K562 (cell line): Measurements from ENCODE around the gene ZNF672. TPM values are rescaled to one million over a fixed set of nuclear protein-coding genes. Genes with fewer than 3 reads are reported as not detected.

ENCODE experiments used
- ARHGAP35 ChIP-seq: fragments of 450-650 bp; IDR thresholded peaks from 2 replicates; pipeline ENCODE4 v1.6.1; 2018; ENCODE audit not compliant: partially characterized antibody
- ARID2 ChIP-seq: fragments of 450-650 bp; IDR thresholded peaks from 2 replicates; pipeline ENCODE4 v1.6.1; 2017; ENCODE audit warnings: antibody characterized with exemption, mild to moderate bottlenecking
- CEBPG ChIP-seq, 3 experiments: fragments of 200-800 bp in 1 of 3; sonication (Bioruptor generic) in 1 of 3; sonication (generic) in 1 of 3; formaldehyde crosslinking in 1 of 3; IDR thresholded peaks in 2 of 3; conservative IDR thresholded peaks in 1 of 3; 2 replicates each; pipeline versions ENCODE4 v1.6.1 to v1.8.0; 2016 to 2022; ENCODE audit warnings: missing compliant biosample characterization in 2 of 3, missing genetic modification characterization in 2 of 3, mild to moderate bottlenecking in 1 of 3, missing genetic modification reagents in 1 of 3
- CLOCK ChIP-seq: fragments of 250-450 bp; sonication (Bioruptor Pico); IDR thresholded peaks from 2 replicates; pipeline ENCODE4 v1.4.0; 2020; ENCODE audit warnings: mild to moderate bottlenecking, moderate library complexity, borderline replicate concordance
- ELF1 ChIP-seq: fragments of 200-800 bp; sonication (Bioruptor generic); IDR thresholded peaks from 2 replicates; pipeline ENCODE4 v1.6.1; 2016; ENCODE audit warnings: missing genetic modification characterization, missing compliant biosample characterization
- FOS ChIP-seq: IDR thresholded peaks from 3 replicates; pipeline ENCODE4 v1.6.1; 2011; ENCODE audit not compliant: insufficient read length; ENCODE audit errors: extremely low read depth
- HCFC1 ChIP-seq: IDR thresholded peaks from 2 replicates; pipeline ENCODE4 v1.6.1; 2012; ENCODE audit warnings: low read depth, low read length, improper control_type of control experiment
- HIVEP1 ChIP-seq: fragments of 250-450 bp; sonication (Bioruptor Pico); IDR thresholded peaks from 2 replicates; pipeline ENCODE4 v1.4.0; 2020; ENCODE audit warnings: mild to moderate bottlenecking
- KAT2B ChIP-seq: IDR thresholded peaks from one replicate; pipeline ENCODE4 v1.6.1; 2012; ENCODE audit warnings: low read depth, mild to moderate bottlenecking, control low read depth, inconsistent platforms, low read length, moderate library complexity
- MNT ChIP-seq, 2 experiments: fragments of 450-650 bp; conservative IDR thresholded peaks; 2 replicates each; pipeline ENCODE4 v1.6.1; 2017; ENCODE audit warnings: mild to moderate bottlenecking in 2 of 2, moderate library complexity in 2 of 2
- MTA3 ChIP-seq: fragments of 450-650 bp; formaldehyde crosslinking; IDR thresholded peaks from 2 replicates; pipeline ENCODE4 v1.6.1; 2017; ENCODE audit warnings: mild to moderate bottlenecking, borderline replicate concordance
- MTF1 ChIP-seq: fragments of 250-450 bp; sonication (Bioruptor Pico); IDR thresholded peaks from 2 replicates; pipeline ENCODE4 v1.9.0; 2021; ENCODE audit warnings: moderate library complexity, mild to moderate bottlenecking, inconsistent platforms, borderline replicate concordance
- RBM25 ChIP-seq: fragments of 200-400 bp; formaldehyde crosslinking; IDR thresholded peaks from 2 replicates; pipeline ENCODE4 v1.6.1; 2018; ENCODE audit warnings: low read length, low read depth, moderate library complexity; ENCODE audit not compliant: severe bottlenecking
- ZBTB33 ChIP-seq: sonication (generic); formaldehyde crosslinking; IDR thresholded peaks from 2 replicates; pipeline ENCODE4 v1.8.1; 2023; ENCODE audit warnings: mild to moderate bottlenecking, missing genetic modification reagents
- ZNF24 ChIP-seq: fragments of 450-650 bp; IDR thresholded peaks from 2 replicates; pipeline ENCODE4 v1.6.1; 2016
- ZNF431 ChIP-seq: sonication (generic); formaldehyde crosslinking; IDR thresholded peaks from 2 replicates; pipeline ENCODE4 v1.8.0; 2022; ENCODE audit warnings: mild to moderate bottlenecking, missing genetic modification reagents
- ZNF436 ChIP-seq: fragments of 250-450, 450-650 bp; sonication (Bioruptor Pico); formaldehyde crosslinking; IDR thresholded peaks from 2 replicates; pipeline ENCODE4 v1.7.0; 2020; ENCODE audit warnings: mild to moderate bottlenecking
- ZNF583 ChIP-seq: fragments of 250-450 bp; sonication (Bioruptor Pico); IDR thresholded peaks from 2 replicates; pipeline ENCODE4 v1.4.0; 2020
- ZSCAN32 ChIP-seq: fragments of 450-650 bp; formaldehyde crosslinking; IDR thresholded peaks from 2 replicates; pipeline ENCODE4 v1.4.0; 2020; ENCODE audit warnings: mild to moderate bottlenecking, moderate library complexity
- polyA plus RNA-seq, 8 experiments: library from polyadenylated mRNA; depleted of rRNA in 4 of 8; stranded (reverse) in 5 of 8; unstranded in 3 of 8; fragments of >200 nt; fragmentation: Nextera tagmentation in 2 of 8; fragmentation: Illumina TruSeq in 1 of 8; extraction: Ambion mirVana in 2 of 8; extraction: Trizol in 1 of 8; gene quantifications; 2 replicates each; pipeline versions ENCODE4 v1.2.1 to v1.2.3, GENCODE V29; 2011 to 2014; ENCODE audit warnings: inconsistent platforms in 1 of 8, missing spikeins in 1 of 8
- total RNA-seq, 7 experiments: library from RNA; depleted of rRNA in 6 of 7; stranded (reverse); fragments of >200 nt in 6 of 7; fragmentation: Illumina TruSeq in 2 of 7; extraction: Trizol in 2 of 7; gene quantifications; 2 replicates each; pipeline versions ENCODE4 v1.2.1 to v1.2.3, GENCODE V29; 2011 to 2021; ENCODE audit warnings: low replicate concordance in 1 of 7

Gene ZNF672
- total and polyA plus RNA-seq, 9 of the 15 experiments (the other 6 are each of a cell fraction or from before 2014, with no cell fraction given), result 1.9 to 57.9 (median 24.1) TPM

GRCh38 chr1:248825909-248826760 lies 11.9 kb upstream of the ZNF672 start, which contains the start of gene SH3BP5L (continued):
- TF ChIP-seq MNT (conservative IDR thresholded peaks at IDR 0.05) (peak; percentile 57 to 75), ZSCAN32 (CRISPR knock-in tag) (0 out of 2 replicates have a peak, but pooled peaks have one; percentile 30), FOS (no peak), ARID2 (no peak; the same call in 1 of the 2 replicates), MTF1 (CRISPR knock-in tag) (no peak), RBM25 (no peak), HIVEP1 (no peak), CEBPG (CRISPR knock-in tag; IDR thresholded peaks at IDR 0.05) (no peak), CEBPG (tag; conservative IDR thresholded peaks at IDR 0.05 in 1 of 2, IDR thresholded peaks at IDR 0.05 in 1 of 2) (no peak), ZNF583 (CRISPR knock-in tag) (0 out of 2 replicates have a peak, but pooled peaks have one; percentile 32), MTA3 (peak; percentile 73; the same call in 1 of the 2 replicates), ZNF24 (peak; percentile 24; the same call in 1 of the 2 replicates), ZNF436 (CRISPR knock-in tag) (no peak; the same call in 1 of the 2 replicates), ELF1 (tag) (peak; percentile 86), ZBTB33 (CRISPR knock-in tag) (peak; percentile 63; the same call in 1 of the 2 replicates), ARHGAP35 (no peak), HCFC1 (peak; percentile 86), CLOCK (no peak), ZNF431 (CRISPR knock-in tag) (no peak; the same call in 1 of the 2 replicates), KAT2B (no peak)
